ENCODE results near the gene CORIN.

Gene CORIN

GRCh38 chr4:47835494-47835893 is 2.4 kb downstream of the CORIN start:
- no peak for DNase-seq (ENCODE audit: low spot score)

- no peak for DNase-seq (ENCODE audit: low spot score)
These were observed 6.7 kb downstream of the CORIN start for GRCh38 chr4:47831026-47831679.

DNA sequence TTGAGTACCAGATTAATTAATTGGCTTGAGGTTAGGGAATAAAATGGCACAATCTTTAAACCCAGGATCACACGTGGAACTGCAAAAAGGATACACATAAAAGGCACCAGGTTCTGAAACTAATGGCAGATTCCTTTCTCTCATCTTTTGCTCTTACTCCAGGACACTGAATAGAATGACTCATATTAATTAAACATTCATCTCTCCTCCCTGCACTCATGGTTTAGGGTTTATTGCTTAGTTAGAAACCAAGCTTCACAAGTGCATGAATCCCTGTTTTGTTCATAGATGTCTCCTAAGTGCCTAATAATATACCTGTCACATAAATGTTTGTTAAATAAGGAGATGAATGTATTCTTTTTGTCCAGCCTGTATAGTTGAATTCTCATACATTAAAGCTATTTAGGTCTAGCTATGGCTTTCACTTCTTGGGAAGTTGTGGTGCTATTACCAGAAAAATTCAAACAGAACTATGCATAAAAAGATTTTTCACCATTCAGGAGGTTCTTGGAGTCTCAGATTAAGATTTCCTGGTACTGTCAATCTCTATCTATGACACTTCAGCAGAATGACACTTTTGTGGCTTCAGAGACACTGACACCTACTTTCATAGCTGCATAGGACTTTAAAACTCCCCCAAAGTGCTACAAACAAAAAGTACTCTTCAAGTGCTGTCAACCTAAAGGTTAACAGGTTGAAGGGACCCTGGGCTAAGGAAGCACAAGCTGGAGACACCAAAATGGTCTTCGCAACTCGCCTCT is 7.4 kb downstream of the CORIN start:
- no peak for DNase-seq (ENCODE audit: low spot score)

- DNase-seq (ENCODE audit: low spot score) = no peak
These were observed 8.4 kb downstream of the CORIN start for GRCh38 chr4:47829438-47829837.

DNA sequence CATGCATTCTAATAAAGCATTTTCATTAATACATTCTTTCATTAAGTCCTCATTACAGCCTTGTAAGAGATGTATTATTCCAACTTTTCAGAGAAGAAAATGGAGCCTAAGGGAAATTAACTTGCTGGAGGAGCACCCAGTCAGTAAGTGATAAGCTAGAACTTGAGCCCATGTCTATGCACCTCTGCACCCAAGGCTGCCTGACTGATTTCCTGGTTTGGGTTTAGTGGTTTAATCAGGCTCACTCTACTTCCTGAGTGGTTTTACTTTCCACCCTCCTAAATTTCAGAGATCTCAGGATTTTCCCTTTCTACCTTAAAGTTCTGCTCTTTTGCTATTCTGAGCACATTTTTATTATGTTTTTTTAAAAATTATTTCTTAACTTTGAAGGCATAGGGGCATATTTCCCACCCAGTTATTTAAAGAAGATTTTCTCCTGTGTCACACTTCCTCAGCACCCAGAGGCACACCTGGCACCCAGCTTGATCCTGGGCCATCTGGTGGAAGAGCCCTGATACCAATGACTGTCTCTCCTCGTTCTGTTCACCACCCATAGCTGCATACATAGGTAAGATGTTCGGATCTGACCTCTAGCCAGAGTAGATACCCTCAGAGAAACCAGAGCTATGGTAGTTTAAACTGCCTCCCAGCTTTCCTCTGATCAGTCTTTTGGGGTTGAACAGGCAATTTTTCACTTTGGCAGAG is 10.4 kb downstream of the CORIN start:
- no peak for DNase-seq (ENCODE audit: low spot score)

- peak; percentile 14 for DNase-seq (ENCODE audit: low spot score)
These were observed 13.0 kb downstream of the CORIN start for GRCh38 chr4:47824840-47825239.

- DNase-seq (ENCODE audit: low spot score) = no peak
These were observed 18.7 kb downstream of the CORIN start for GRCh38 chr4:47819178-47819577.

GRCh38 chr4:47817275-47817674 is 20.6 kb downstream of the CORIN start:
- no peak for DNase-seq (ENCODE audit: low spot score)

DNA sequence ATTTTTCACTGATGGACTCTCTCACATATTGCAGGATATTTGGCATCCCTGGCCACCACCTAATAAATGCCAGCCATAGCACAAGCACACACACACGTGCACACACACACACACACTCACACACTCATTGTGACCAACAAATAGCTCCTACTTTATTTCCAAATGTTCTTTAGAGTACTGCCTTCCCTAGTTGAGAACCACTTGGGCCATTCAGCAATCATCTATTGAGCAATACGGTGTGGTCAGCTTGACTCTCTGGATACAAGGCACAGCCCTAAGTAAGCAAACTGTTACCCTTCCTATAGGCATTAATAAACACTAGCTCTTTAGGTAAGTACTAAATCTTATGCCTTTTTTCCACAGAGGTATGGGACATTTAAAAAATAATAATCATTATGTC is 21.1 kb downstream of the CORIN start:
- DNase-seq (ENCODE audit: low spot score) = no peak

GRCh38 chr4:47814618-47815295 is 23.1 kb downstream of the CORIN start:
- no peak for DNase-seq (ENCODE audit: low spot score)

DNA sequence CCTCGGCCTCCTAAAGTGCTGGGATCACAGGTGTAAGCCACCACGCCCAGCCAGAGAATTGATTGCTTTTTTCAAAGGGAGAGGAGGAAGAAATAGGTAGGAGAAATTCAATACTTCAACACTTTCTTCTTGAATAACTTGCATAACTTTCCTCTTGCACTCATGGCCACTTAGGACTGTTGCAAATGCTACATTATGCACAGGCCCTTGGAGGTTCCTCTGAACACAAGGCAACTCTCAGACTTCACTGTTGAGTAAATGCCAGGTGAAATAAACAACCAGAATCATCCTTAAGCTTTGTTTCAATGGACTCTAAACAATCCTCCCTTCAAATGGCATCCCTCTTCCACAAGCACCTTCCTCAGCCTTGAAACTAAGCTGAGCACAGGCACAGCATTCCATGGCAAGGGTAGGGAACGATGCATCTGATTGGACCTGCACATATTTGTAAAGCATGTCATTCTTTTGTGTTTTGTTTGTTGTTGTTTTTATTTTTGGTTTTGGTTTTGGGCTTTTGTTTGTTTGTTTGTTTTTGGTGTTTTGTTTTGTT is 28.1 kb downstream of the CORIN start:
- no peak for DNase-seq (ENCODE audit: low spot score)

- DNase-seq (ENCODE audit: low spot score) = no peak
These were observed 33.3 kb downstream of the CORIN start for GRCh38 chr4:47804598-47804997.

DNA sequence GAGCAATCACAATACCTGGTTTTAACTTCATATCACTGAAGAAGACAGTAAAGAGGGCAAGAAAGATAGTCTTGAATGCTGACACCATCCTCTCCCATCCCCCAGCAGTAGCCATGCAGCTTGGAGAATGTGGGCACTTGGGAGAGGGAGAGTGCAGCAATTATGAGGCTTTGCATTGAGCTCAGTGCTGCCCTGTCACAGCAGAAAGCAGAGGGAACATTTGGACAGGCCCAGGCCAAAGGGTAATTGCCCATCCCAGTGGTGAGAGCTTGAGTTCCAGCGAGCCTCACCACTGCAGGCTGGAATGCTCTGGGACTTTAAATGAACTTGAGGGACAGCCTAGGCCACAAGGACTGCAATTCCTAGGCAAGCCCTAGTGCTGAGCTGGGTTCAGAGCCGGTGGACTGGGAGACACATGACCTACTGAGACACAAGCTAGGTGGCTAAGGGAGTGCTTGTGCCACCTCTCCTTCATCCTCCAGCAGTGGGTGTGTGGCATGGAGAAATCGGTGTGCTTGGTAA is 36.3 kb downstream of the CORIN start:
- DNase-seq (ENCODE audit: low spot score) = no peak

GRCh38 chr4:47798165-47798564 is 39.7 kb downstream of the CORIN start:
- DNase-seq (ENCODE audit: low spot score) = no peak

DNA sequence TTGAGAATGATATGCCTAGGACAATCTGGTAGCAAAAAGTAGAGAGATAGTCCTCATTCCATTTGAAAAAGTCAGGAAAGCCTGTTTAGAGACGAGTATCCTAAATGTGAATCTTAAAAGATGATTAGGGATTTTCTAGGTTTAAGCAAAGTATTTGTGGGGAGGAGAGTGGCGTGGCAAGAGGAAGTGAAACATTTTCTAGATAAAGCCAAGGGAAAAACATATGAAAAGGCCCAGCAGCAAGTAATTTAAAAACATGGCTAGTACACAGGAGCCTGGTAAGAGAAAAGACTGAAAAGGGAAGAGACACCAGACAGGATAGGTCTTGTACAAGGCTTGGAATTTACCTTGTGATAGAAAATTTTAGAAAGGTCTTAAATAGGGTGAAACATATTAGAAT is 45.9 kb downstream of the CORIN start:
- DNase-seq (ENCODE audit: low spot score) = no peak

DNA sequence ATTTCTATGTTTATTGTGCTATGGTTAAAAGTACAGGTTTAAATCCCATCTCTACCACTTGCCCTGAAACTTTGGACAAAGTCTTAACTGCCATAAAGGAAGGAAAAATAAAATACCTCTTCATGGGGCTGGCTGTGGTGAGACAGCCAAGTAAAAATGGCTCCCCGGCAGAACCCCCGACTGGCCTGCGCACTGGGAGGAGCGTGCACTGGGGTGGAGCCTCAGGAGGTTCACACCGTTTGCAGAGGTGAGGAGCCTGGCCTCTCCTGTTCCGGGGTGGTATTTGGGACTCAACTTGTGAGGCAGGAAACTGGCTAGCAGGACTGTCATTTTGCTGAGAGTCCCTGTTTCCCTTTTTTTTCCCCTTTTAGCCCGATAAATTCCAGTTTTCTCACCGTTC is 47.8 kb downstream of the CORIN start:
- DNase-seq (ENCODE audit: low spot score) = no peak

- no peak for DNase-seq (ENCODE audit: low spot score)
These were observed 49.7 kb downstream of the CORIN start for GRCh38 chr4:47788126-47788525.

GRCh38 chr4:47786958-47787370 is 50.9 kb downstream of the CORIN start:
- DNase-seq (ENCODE audit: low spot score) = no peak

- no peak for DNase-seq (ENCODE audit: low spot score)
These were observed 52.7 kb downstream of the CORIN start for GRCh38 chr4:47785153-47785552.

DNA sequence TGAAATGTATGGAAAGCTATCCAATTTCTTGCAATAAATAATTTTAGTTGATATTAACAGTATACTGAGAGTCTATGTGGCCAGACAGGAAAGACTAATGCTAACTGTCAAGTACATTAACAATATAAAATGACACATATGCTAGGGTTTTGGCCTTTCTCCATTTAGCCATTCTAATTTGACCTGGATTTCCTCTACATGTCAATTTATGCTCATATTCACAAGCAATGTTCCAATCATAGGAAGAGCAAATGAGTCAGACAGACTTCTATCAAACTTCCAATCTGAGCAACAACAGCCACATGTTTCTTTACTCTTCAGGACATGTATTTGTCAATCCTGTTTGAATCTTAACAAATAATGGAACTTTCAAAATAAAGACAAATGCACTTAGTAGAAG is 53.6 kb downstream of the CORIN start:
- no peak for DNase-seq (ENCODE audit: low spot score)

DNA sequence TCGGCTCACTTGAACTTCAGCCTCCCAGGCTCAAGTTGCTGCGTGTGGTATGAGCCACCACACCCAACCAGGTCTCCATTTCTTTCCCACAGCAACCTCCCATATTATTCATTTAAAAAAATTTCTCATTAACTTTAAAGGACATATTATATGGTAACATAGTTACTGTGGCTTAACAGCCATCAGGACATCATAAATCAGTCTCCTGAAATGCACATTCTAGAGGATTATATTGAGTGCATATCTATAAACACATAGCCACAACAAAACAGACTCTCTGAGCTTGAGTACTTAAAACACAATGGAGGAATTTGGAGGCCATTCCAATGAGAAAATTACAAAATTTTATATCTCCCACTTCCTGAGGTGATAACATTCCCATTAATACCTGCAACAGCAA is 61.5 kb downstream of the CORIN start:
- DNase-seq (ENCODE audit: low spot score) = no peak

DNA sequence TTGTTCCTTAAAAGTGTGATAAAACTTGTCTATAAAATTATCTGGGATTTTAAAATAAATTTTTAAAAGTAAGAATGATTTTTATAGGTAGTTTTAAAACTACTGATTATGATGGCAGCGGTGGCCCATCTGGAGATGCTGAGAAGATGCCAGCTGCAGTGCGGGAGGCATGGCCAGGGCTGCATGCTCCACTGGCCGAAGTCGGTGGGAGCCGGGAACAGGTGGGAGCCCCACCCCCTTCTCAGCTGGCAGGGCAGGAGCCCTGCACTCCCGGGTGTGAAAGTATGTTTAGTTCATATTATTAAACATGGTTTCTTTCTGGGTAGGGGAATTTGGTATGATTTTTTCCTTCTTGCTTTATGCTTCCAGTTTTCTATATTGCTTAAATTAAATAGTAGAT is 63.8 kb downstream of the CORIN start:
- DNase-seq (ENCODE audit: low spot score) = no peak
